Bronchial epithelial cell (primary cell): Measurements from ENCODE around the gene PRMT2. TPM values are rescaled to one million over a fixed set of nuclear protein-coding genes. Genes with fewer than 3 reads are reported as not detected.

Experiments used
- DNase-seq: peaks from one replicate; pipeline ENCODE4 v3.0.0-alpha.2; 2010; ENCODE audit warnings: low read depth
- FAIRE-seq: peaks from 2 replicates; lab custom pipeline; 2011; peaks lifted over from hg19 to GRCh38; lab: Jason Lieb, UNC
- H3K27me3 ChIP-seq: 2 replicates; pipeline ENCODE4 v1.5.1; 2011; ENCODE audit warnings: low read length; ENCODE audit not compliant: control insufficient read depth, insufficient read depth
- H3K36me3 ChIP-seq: 2 replicates; pipeline ENCODE4 v1.5.1; 2011; ENCODE audit warnings: low read length; ENCODE audit not compliant: control insufficient read depth, insufficient read depth
- H3K4me3 ChIP-seq: 2 replicates; pipeline ENCODE4 v1.5.1; 2011; ENCODE audit warnings: mild to moderate bottlenecking, low read depth, low read length, control low read depth
- CTCF ChIP-seq: IDR thresholded peaks from 2 replicates; pipeline ENCODE4 v1.5.1; 2011; ENCODE audit warnings: mild to moderate bottlenecking, moderate library complexity, low read length, control low read depth, inconsistent platforms; ENCODE audit not compliant: insufficient read depth, severe bottlenecking
- total RNA-seq: library from RNA; depleted of rRNA; stranded (reverse); fragments of >200 nt; gene quantifications from 2 replicates; pipeline ENCODE4 v1.2.1, GENCODE V29; 2014

PRMT2 gene
- total RNA-seq, 1 donor from 2014 or later: 112 TPM

DNA sequence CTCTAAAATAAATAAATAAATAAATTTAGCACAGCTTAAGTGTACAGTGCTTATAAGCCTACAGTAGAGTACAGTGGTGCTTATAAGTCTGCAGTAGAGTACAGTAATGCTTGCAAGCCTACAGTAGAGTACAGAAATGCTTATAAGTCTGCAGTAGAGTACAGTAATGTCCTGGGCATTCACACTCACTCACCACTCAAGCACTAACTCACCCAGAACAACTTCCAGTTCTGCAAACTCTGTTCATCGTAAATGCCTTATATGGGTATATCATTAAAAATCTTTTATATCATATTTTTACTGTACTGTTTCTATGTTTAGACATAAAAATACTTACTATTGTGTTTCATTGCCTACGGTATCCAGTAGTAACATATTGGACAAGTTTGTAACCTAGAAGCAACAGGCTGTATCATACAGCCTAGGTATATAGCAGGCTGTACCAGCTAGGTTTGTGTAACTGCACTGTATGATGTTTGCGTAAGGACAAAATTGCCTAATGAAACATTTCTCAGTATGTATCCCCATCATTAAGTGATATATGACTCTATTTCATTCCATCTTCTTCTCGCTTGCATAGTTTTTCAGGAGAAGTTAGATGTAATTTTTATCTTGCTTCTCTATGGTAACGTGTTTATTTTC is 16.6 kb upstream of the PRMT2 start:
- no peak for TF ChIP-seq CTCF
- FAIRE-seq (no peak), DNase-seq (no peak)
- Histone ChIP-seq H3K36me3 (no peaks in the 10 kb centered on the region), H3K27me3 (peaks cover 1% of the 10 kb centered on the region), H3K4me3 (no peak overlapping the region)

GRCh38 chr21:46619846-46620245 is 15.6 kb upstream of the PRMT2 start:
- H3K27me3 ChIP-seq: peaks cover 1% of the 10 kb centered on the region
- no peaks in the 10 kb centered on the region for H3K36me3 ChIP-seq
- no peak for DNase-seq
- FAIRE-seq: no peak
- H3K4me3 ChIP-seq: no peak overlapping the region
- TF ChIP-seq CTCF: no peak

GRCh38 chr21:46620846-46621245 is 14.6 kb upstream of the PRMT2 start:
- DNase-seq (no peak), FAIRE-seq (no peak)
- Histone ChIP-seq H3K36me3 (no peaks in the 10 kb centered on the region), H3K27me3 (peaks cover 1% of the 10 kb centered on the region), H3K4me3 (no peak overlapping the region)
- TF ChIP-seq CTCF: no peak

GRCh38 chr21:46621457-46622182 is 13.9 kb upstream of the PRMT2 start:
- peaks cover 1% of the 10 kb centered on the region for H3K27me3 ChIP-seq
- no peaks in the 10 kb centered on the region for H3K36me3 ChIP-seq
- FAIRE-seq: no peak
- H3K4me3 ChIP-seq: no peak overlapping the region
- DNase-seq: no peak
- TF ChIP-seq CTCF: no peak

DNA sequence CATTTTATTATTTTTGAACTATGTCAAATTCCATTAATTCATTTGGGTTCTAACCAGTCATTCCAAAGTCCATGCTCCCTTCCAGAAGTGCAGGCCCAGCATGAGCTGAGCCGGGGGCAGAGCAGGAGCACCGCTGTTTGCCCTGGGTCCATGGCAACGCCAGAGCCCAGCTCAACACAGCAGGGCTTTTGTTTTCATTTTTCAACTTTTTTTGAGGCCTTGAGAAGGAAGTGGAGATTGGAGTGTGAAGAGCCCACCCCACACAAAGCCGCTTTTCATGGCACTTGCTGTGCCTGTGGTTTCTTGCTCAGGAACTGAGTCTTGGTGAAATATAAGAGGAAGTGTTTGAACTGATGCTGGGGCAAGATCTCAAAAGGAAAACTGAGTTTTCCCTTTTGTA is 13.2 kb upstream of the PRMT2 start:
- Histone ChIP-seq H3K36me3 (no peaks in the 10 kb centered on the region), H3K4me3 (no peak overlapping the region), H3K27me3 (peaks cover 1% of the 10 kb centered on the region)
- TF ChIP-seq CTCF: no peak
- FAIRE-seq: no peak
- DNase-seq: no peak
